Thyroid gland (tissue), 4 donors: ENCODE results near the gene CCT4.

Experiments used
- CTCF ChIP-seq, 6 experiments: fragments of 200-600 bp in 3 of 6; fragments of 450-650 bp in 3 of 6; sonication (generic) in 3 of 6; IDR thresholded peaks; one replicate each; pipeline ENCODE4 v1.5.1; 2016 to 2019; ENCODE audit warnings: antibody characterized with exemption in 6 of 6, mild to moderate bottlenecking in 2 of 6, inconsistent platforms in 1 of 6, moderate library complexity in 1 of 6
- POLR2A ChIP-seq, 2 donors: fragments of 450-650 bp; IDR thresholded peaks; one replicate each; pipeline ENCODE4 v1.6.1; 2017; ENCODE audit warnings: antibody characterized with exemption in 2 of 2, mild to moderate bottlenecking in 2 of 2, moderate library complexity in 1 of 2

GRCh38 chr2:61853847-61854563 lies 34.5 kb downstream of the CCT4 start, which contains the start of gene FAM161A:
- TF ChIP-seq CTCF (IDR thresholded peaks at IDR 0.05) = peak in 1 of 6 experiments; percentile 17
- TF ChIP-seq POLR2A (IDR thresholded peaks at IDR 0.05) = peak in 1 of 2 donors; percentile 60
